ENCODE results near the gene PKD1L1.

- TF ChIP-seq REST (IDR thresholded peaks at IDR 0.05; ENCODE audit: borderline replicate concordance) (no peak), CTCF (IDR thresholded peaks at IDR 0.05; ENCODE audit: poor library complexity, severe bottlenecking) (no peak), TAF1 (IDR thresholded peaks at IDR 0.05; ENCODE audit: low read depth) (no peak)
Observed at GRCh38 chr7:47757921-47758411, 190.3 kb downstream of the PKD1L1 start.

Measured in neural cell (in vitro differentiated cells).